ENCODE results near the gene KIF6. TPM values are rescaled to one million over a fixed set of nuclear protein-coding genes. Genes with fewer than 3 reads are reported as not detected.

KIF6 gene
- total and polyA plus RNA-seq, 2 of the 8 experiments (the other 6 are each of a cell fraction or from before 2014, with no cell fraction given) = 0.53 to 0.65 TPM

DNA sequence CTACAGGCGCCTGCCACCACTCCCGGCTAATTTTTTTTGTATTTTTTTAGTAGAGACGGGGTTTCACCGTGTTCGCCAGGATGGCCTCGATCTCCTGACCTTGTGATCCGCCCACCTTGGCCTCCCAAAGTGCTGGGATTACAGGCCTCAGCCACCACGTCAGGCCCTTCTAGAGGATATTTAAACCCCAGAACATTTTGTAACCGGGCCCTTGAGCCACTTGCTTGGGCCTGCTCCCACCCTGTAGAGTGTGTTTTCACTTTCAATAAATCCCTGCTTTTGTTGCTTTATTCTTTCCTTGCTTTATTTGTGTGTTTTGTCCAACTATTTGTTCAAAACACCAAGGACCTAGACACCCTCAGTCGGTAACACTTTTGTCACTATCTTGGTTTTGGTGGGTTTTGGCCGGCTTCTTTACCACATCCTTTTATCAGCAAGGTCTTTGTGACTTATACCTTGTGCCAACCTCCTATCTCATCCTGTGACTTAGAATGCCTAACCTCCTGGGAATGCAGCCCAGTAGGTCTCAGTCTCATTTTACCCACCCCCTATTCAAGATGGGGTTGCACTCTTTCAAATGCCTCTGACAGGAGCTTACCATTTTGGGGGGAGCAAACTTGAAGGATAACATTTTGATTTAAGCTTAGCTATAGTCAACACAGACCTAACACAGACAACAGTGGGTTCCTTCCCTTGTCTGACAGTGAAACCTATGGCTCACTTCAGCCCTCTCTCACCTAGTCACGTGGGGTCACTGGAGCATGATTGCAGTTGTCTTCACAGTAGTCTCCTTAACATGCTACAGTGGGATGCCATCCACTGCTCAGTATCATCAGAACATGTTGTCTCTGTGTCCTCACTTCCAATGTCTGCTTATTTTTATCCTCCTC is 27.9 kb upstream of the KIF6 start:
- no peaks in the 10 kb centered on the region for H3K4me1 ChIP-seq (replicated peaks in 1 of 4; ENCODE audit: control insufficient read depth in 3 of 4, insufficient read depth in 4 of 4, low read length in 3 of 4)
- no peaks in the 10 kb centered on the region for H4K20me1 ChIP-seq (replicated peaks in 1 of 2; ENCODE audit: control insufficient read depth in 1 of 2, insufficient read depth in 2 of 2, low read length in 2 of 2)
- ChIA-PET CTCF (ENCODE audit: partially characterized antibody) (interaction anchor here (1.2 to 1.6 kb wide), 2 partner anchors 17 to 51 kb away, joined by 3 read pairs; no protein-coding TSS in a partner anchor), POLR2A (ENCODE audit: partially characterized antibody) (no interaction called here)
- 93% methylated on average over 12 of the region's 12 CpGs; no CpG with 5 or more reads in 1 of the 2 experiments for WGBS, 2 experiments (ENCODE audit: extremely low coverage in 1 of 2, insufficient coverage in 1 of 2, insufficient read length in 1 of 2, insufficient replicate concordance in 2 of 2, low coverage in 1 of 2, low lambda C conversion rate in 2 of 2, missing lambda C conversion rate in 1 of 2)
- no peak overlapping the region for H4K8ac ChIP-seq (ENCODE audit: extremely low read depth, insufficient read depth, low read length)
- no peak overlapping the region for H3K23ac ChIP-seq (ENCODE audit: insufficient read length)
- H3K56ac ChIP-seq (replicated peaks; ENCODE audit: insufficient read length, low read depth, low read length) = no peak overlapping the region
- H3K4ac ChIP-seq (replicated peaks; ENCODE audit: insufficient read length, low read depth, low read length) = no peak overlapping the region
- no peaks in the 10 kb centered on the region for H3K79me2 ChIP-seq (ENCODE audit: control insufficient read depth in 1 of 2, insufficient read depth in 2 of 2, low read length in 2 of 2)
- no peak overlapping the region for H4K5ac ChIP-seq (ENCODE audit: insufficient read length, low read depth, low read length)
- no peaks in the 10 kb centered on the region for H3K23me2 ChIP-seq (ENCODE audit: low read depth, low read length)
- no peak overlapping the region for H3K9ac ChIP-seq (replicated peaks in 1 of 4; ENCODE audit: extremely low read depth in 1 of 4, low read depth in 3 of 4, low read length in 3 of 4)
- H2BK12ac ChIP-seq (ENCODE audit: low read depth, low read length) = no peak overlapping the region
- no peak overlapping the region for H3K4me2 ChIP-seq (ENCODE audit: insufficient read depth in 1 of 2, low read depth in 2 of 2, low read length in 2 of 2)
- H3K27me3 ChIP-seq (replicated peaks in 1 of 4; ENCODE audit: control insufficient read depth in 3 of 4, extremely low read depth in 1 of 4, insufficient read depth in 3 of 4, low read length in 3 of 4) = peaks cover 0 to 1% (median 0%) of the 10 kb centered on the region in 4 experiments; a peak in 1 of 7 replicates
- no peak overlapping the region for H2BK120ac ChIP-seq (replicated peaks; ENCODE audit: low read depth, low read length)
- H3K79me1 ChIP-seq (ENCODE audit: low read depth, low read length) = no peaks in the 10 kb centered on the region
- no peak overlapping the region for H2AFZ ChIP-seq (ENCODE audit: low read length)
- FAIRE-seq (no peak), DNase-seq (ENCODE audit: low read depth in 1 of 2, low spot score in 2 of 2) (no peak)
- H3K27ac ChIP-seq (ENCODE audit: low read depth, low read length) = no peak overlapping the region
- H2BK15ac ChIP-seq (ENCODE audit: low read length) = no peak overlapping the region
- H3K18ac ChIP-seq (ENCODE audit: extremely low read depth, low read length) = no peak overlapping the region
- no peak overlapping the region for H2BK20ac ChIP-seq (ENCODE audit: low read length)
- H3K9me3 ChIP-seq (ENCODE audit: insufficient read depth in 2 of 2, low read depth in 1 of 2, low read length in 1 of 2) = no peaks in the 10 kb centered on the region
- no peak overlapping the region for H3K4me3 ChIP-seq (ENCODE audit: extremely low read depth in 1 of 4, insufficient read depth in 2 of 4, low read depth in 3 of 4, low read length in 4 of 4)
- H3K36me3 ChIP-seq (ENCODE audit: control insufficient read depth in 2 of 4, insufficient read depth in 4 of 4, low read length in 3 of 4) = no peaks in the 10 kb centered on the region
- H2AK5ac ChIP-seq (ENCODE audit: low read depth, low read length) = no peak overlapping the region
- H4K91ac ChIP-seq (replicated peaks; ENCODE audit: insufficient read length, low read length) = no peak overlapping the region
- no peak overlapping the region for H3K14ac ChIP-seq (ENCODE audit: insufficient read length)
- H2BK5ac ChIP-seq (ENCODE audit: low read depth, low read length) = no peak overlapping the region
- TF ChIP-seq RXRA (IDR thresholded peaks at IDR 0.05; ENCODE audit: insufficient read depth, low read depth, low read length) (no peak), SIRT6 (IDR thresholded peaks at IDR 0.05; ENCODE audit: low read length) (no peak), NRF1 (IDR thresholded peaks at IDR 0.05; ENCODE audit: low read depth, low read length) (no peak), ZNF274 (IDR thresholded peaks at IDR 0.05; ENCODE audit: borderline replicate concordance, extremely low read depth, low read length) (no peak), KDM1A (IDR thresholded peaks at IDR 0.05; ENCODE audit: borderline replicate concordance, low read length) (no peak), NANOG (IDR thresholded peaks at IDR 0.05; ENCODE audit: insufficient read depth, low read depth, low read length, poor library complexity, severe bottlenecking) (no peak), ASH2L (IDR thresholded peaks at IDR 0.05; ENCODE audit: low read length) (no peak), CHD2 (IDR thresholded peaks at IDR 0.05; ENCODE audit: low read length) (no peak), YY1 (IDR thresholded peaks at IDR 0.05; ENCODE audit: low read depth, low read length) (no peak), RFX5 (IDR thresholded peaks at IDR 0.05; ENCODE audit: borderline replicate concordance, low read depth, low read length) (no peak), SUZ12 (IDR thresholded peaks at IDR 0.05; ENCODE audit: low read length) (no peak), RNF2 (IDR thresholded peaks at IDR 0.05; ENCODE audit: borderline replicate concordance, low read depth, low read length, missing control alignments, poor library complexity, severe bottlenecking) (no peak)

Data from H1 (cell line).